Activated CD4-positive, alpha-beta memory T cell treated with anti-CD3 and anti-CD28 coated beads, Interleukin-2, amount 10 ng/mL, durations not matched to agents 7 days and 5 days (primary cell): ENCODE data around the gene ACOT7. TPM values are rescaled to one million over a fixed set of nuclear protein-coding genes. Genes with fewer than 3 reads are reported as not detected.

Source experiments
- CTCF ChIA-PET: fragments of 350-600 bp; sonication (Branson Sonifier 250); formaldehyde crosslinking; loops from one replicate; lab custom pipeline; 2021; ENCODE audit warnings: antibody characterized with exemption, inconsistent platforms; lab: Charles Lee
- POLR2A ChIA-PET: fragments of 350-600 bp; sonication (Branson Sonifier 250); formaldehyde crosslinking; loops from one replicate; lab custom pipeline; 2021; ENCODE audit warnings: antibody characterized with exemption; lab: Charles Lee
- DNase-seq: peaks from one replicate; pipeline ENCODE4 v3.0.0-alpha.2; 2020
- H3K27ac Mint-ChIP-seq: one replicate; pipeline ENCODE4 v1.8.0; 2021; ENCODE audit warnings: mild to moderate bottlenecking, mixed read lengths
- H3K27me3 Mint-ChIP-seq: one replicate; pipeline ENCODE4 v1.8.0; 2021; ENCODE audit warnings: mixed read lengths
- H3K36me3 Mint-ChIP-seq: one replicate; pipeline ENCODE4 v1.8.0; 2021; ENCODE audit warnings: low read depth, mixed read lengths
- H3K4me1 Mint-ChIP-seq: one replicate; pipeline ENCODE4 v1.8.0; 2021; ENCODE audit warnings: mixed read lengths
- H3K4me3 Mint-ChIP-seq: one replicate; pipeline ENCODE4 v1.8.0; 2021; ENCODE audit warnings: mild to moderate bottlenecking, mixed read lengths
- H3K9me3 Mint-ChIP-seq: one replicate; pipeline ENCODE4 v1.8.0; 2021; ENCODE audit warnings: mixed read lengths
- total RNA-seq, 2 experiments: library from RNA; stranded (reverse); gene quantifications; one replicate each; pipeline ENCODE4 v1.2.3, GENCODE V29; 2021

Gene ACOT7
- total RNA-seq, 2 experiments from 2014 or later, result 56.8 to 58.6 TPM

DNA sequence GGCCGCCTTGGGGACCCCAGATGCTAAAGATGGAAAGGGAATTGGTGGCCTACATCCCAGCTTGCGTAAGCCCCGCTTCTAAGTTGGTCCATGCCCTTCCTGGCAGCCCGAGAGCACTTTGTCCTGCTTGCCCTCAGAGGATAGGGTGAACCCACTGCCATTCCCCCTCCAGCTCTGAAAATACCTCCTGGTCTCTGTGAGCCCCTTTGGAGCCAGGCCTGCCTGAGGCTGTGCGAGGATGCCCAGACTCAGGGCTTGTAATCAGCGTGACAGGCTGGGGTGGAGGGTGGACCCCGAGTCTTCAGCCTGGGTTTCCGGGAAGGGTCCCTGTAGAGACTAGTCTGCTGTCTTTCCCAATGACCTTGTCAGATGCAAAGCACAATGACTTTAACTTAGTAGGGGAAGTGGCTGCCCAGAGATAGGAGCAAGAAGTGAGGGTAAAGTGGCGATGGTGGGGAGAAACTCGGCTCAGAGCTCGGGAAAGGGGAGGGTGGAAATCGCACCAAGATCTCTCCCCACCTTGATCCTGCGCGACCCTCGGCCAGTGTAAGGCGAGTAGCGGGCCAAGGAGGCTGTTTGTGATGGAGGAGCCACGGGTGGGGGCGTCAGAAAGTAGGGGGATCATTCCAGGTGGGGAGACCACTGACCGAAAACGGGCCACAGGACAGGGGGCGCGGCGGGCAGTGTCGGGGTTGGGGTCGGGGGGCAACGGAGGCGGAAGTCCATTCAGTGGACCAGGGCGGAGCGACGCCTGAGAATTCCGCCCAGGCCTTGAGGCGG, 152.3 kb downstream of the ACOT7 start:
- CTCF ChIA-PET, result interaction anchor here (1.3 to 1.7 kb wide), 3 partner anchors 37 to 165 kb away, joined by 3 to 4 read pairs (median 3); no protein-coding TSS in a partner anchor
- Mint-ChIP-seq H3K4me1 (peaks cover 21% of the 10 kb centered on the region), H3K4me3 (peak overlapping the region; percentile 11), H3K36me3 (no peaks in the 10 kb centered on the region), H3K9me3 (no peaks in the 10 kb centered on the region), H3K27me3 (peaks cover 47% of the 10 kb centered on the region), H3K27ac (no peak overlapping the region)
- POLR2A ChIA-PET, result interaction anchor here (0.9 to 1.6 kb wide), 3 partner anchors 42 to 182 kb away, joined by 3 to 6 read pairs (median 3); partner anchors contain the start of gene ACOT7
- no peak for DNase-seq

DNA sequence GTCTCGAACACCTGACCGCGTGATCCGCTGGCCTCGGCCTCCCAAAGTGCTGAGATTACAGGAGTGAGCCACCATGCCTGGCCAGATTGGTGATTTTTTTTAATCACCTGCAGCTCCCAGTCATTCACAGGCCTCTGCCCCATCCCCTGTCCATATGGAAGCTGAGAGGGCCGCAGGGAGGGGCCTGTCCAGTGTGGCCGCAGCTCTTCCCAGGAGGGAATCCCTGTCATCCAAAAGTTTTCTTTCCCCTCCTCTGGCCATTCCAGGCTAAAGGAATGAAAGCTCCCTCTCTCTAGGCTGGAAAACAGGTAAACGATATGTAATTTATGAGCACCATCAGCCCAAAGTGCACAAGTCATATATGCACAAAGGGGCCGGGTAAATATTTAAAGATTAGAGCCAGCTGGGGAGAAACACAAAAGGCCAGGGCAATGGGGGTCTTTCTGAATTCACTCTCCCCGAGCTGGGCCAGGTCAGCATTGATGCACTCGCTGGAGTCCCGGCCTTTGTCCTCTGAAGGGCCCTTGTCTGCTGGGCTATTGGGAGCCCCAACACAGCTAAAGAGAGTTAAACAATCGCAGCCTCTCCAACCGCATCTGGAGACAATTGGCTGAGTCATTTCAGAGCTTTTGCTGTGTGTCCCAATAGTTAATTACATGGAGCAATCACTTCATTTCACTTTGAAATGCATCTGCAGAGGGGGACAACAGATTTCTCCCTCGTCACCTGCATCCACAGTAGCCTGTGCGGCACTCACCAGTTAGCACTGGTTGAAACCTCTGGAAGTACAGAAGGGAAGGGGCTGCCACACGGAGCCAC, 153.4 kb downstream of the ACOT7 start:
- Mint-ChIP-seq H3K27ac (no peak overlapping the region), H3K36me3 (no peaks in the 10 kb centered on the region), H3K4me1 (peaks cover 20% of the 10 kb centered on the region), H3K4me3 (no peak overlapping the region), H3K27me3 (peaks cover 47% of the 10 kb centered on the region), H3K9me3 (no peaks in the 10 kb centered on the region)
- CTCF ChIA-PET, result interaction anchor here (1.1 to 1.7 kb wide), 3 partner anchors 10 to 108 kb away, joined by 3 to 4 read pairs (median 3); no protein-coding TSS in a partner anchor
- POLR2A ChIA-PET, result interaction anchor here (1.1 kb wide), 1 partner anchor 41 kb away, joined by 3 read pairs; no protein-coding TSS in a partner anchor
- DNase-seq, result no peak

DNA sequence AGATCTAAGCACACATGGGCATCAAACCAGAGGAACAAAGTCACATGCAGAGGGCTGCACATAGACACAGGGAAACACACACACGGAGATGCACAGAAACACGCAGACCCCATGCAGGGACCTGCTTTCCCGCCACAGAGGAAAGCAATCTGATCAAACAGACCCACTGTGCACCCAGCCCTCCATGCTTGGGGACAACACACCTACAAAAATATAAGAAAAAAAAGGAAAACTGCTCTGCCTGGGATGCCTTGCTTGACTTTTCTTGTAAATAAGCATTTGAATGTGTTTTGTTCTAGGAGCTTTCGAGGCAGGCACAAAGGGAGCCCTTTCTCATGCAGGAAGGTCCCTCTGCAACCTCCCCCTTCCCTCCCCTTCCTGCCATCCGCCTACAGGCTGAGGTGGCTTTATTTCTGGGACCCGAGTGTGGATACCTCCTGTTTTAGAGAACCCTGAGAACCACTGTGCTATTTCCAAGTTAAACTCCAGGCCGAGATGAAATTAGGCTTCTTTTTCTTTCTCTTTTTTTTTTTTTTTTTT, 154.3 kb downstream of the ACOT7 start:
- Mint-ChIP-seq H3K9me3 (no peaks in the 10 kb centered on the region), H3K27ac (no peak overlapping the region), H3K27me3 (peaks cover 41% of the 10 kb centered on the region), H3K4me3 (no peak overlapping the region), H3K4me1 (peaks cover 25% of the 10 kb centered on the region), H3K36me3 (no peaks in the 10 kb centered on the region)
- ChIA-PET POLR2A (interaction anchor here (1.2 kb wide), 1 partner anchor 120 kb away, joined by 3 read pairs; no protein-coding TSS in a partner anchor), CTCF (interaction anchor here (1.1 to 1.7 kb wide), 5 partner anchors 11 to 183 kb away, joined by 3 to 4 read pairs (median 4); no protein-coding TSS in a partner anchor)
- no peak for DNase-seq

DNA sequence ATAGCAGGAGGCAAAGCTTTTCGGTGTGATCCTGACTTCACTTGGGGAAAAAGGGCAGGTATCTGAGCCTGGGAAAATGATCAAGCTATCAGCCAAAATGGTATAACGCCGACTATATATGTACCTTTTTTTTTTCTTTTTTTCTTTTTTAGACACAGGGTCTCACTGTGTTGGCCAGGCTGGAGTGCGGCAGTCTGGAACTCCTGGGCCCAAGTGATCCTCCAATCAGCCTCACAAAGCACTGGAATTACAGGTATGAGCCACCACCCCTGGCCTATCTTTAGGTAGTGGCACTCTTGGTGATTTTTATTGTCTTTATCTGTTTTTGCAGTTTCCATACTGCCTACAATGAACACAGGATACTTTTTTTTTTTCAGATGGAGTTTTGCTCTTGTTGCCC, 156.5 kb downstream of the ACOT7 start:
- no peaks in the 10 kb centered on the region for H3K9me3 Mint-ChIP-seq
- no peak for DNase-seq
- peak overlapping the region; percentile 51 for H3K4me3 Mint-ChIP-seq
- peaks cover 15% of the 10 kb centered on the region for H3K36me3 Mint-ChIP-seq
- H3K4me1 Mint-ChIP-seq, result peaks cover 39% of the 10 kb centered on the region
- H3K27ac Mint-ChIP-seq, result peak overlapping the region; percentile 40
- peaks cover 28% of the 10 kb centered on the region for H3K27me3 Mint-ChIP-seq
- CTCF ChIA-PET, result interaction anchor here (2.4 kb wide), 1 partner anchor 10 kb away, joined by 10 read pairs; no protein-coding TSS in a partner anchor
- POLR2A ChIA-PET, result interaction anchor here (1.0 to 2.5 kb wide), 3 partner anchors 10 to 122 kb away, joined by 3 to 12 read pairs (median 4); no protein-coding TSS in a partner anchor

DNA sequence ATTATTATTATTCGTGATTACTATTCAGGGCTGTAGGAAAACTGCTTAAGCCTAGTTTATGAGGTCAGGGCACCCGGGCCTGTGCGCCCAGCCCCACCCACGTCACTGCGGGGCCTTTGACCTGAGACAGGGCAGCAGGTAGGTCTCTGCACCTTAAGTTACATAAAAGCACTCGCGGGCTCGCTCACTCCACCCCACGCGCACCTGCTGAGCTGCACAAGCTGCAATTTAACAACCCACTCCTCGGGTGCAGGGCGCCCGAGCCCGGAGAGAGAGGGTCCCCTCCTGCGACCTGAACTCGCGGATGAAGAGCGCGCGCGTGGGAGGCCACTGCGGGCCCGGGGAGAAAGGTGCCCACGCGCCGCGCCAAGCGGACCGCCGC, 158.3 kb downstream of the ACOT7 start:
- Mint-ChIP-seq H3K4me3 (peak overlapping the region; percentile 88), H3K27me3 (peaks cover 14% of the 10 kb centered on the region), H3K9me3 (no peaks in the 10 kb centered on the region), H3K36me3 (peaks cover 25% of the 10 kb centered on the region), H3K4me1 (peaks cover 36% of the 10 kb centered on the region), H3K27ac (peak overlapping the region; percentile 63)
- peak; percentile 24 for DNase-seq
- ChIA-PET POLR2A (interaction anchor here (0.9 to 2.5 kb wide), 13 partner anchors 11 to 318 kb away, joined by 3 to 16 read pairs (median 3); partner anchors contain the start of genes NPHP4 and RNF207), CTCF (interaction anchor here (1.0 to 2.4 kb wide), 5 partner anchors 10 to 108 kb away, joined by 3 to 17 read pairs (median 3); partner anchors contain the start of gene RNF207)

DNA sequence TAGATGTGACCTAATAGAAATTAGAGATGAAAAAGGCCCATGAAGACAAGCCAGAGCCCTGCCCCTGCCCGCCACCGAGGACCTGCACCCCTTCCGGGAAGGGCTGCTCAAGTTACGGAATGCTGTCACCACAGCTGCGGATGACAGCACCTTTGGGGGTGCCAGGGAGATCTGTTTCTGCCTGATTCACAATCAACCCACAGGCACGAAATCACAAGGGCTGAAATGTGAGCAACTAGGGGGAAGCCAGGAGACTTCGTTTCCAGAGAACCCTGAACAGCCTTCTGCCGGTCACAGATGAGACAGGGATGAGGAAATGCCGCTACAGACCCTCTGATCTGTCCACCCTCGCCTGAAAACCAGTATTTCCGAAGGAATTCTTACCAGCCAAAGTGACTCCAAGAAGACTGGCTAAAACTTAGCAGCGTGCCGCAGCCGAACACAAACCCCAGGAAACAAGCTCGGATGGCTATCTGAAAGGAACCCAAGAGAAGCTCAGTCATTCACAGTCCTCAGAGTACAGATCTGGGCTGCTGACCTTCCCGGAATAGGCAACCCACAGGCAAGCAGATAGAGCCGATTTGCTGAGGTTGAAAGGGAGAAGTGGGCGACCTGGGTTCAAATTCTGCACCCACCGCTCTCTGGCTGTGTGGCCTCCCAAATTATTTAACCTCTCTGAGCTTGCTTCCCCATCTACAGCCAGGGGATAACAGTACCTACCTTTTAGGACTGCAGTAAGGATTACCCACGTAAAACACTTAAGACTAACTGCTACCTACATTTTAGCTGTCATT, 158.9 kb downstream of the ACOT7 start:
- CTCF ChIA-PET, result interaction anchor here (1.0 to 2.4 kb wide), 4 partner anchors 11 to 108 kb away, joined by 3 to 17 read pairs (median 3); partner anchors contain the start of gene RNF207
- Mint-ChIP-seq H3K36me3 (peaks cover 27% of the 10 kb centered on the region), H3K4me3 (peak overlapping the region; percentile 88), H3K4me1 (peaks cover 36% of the 10 kb centered on the region), H3K27me3 (peaks cover 8% of the 10 kb centered on the region), H3K9me3 (no peaks in the 10 kb centered on the region), H3K27ac (peak overlapping the region; percentile 63)
- POLR2A ChIA-PET, result interaction anchor here (0.9 to 2.5 kb wide), 12 partner anchors 10 to 318 kb away, joined by 3 to 16 read pairs (median 4); partner anchors contain the start of genes NPHP4 and RNF207
- no peak for DNase-seq

DNA sequence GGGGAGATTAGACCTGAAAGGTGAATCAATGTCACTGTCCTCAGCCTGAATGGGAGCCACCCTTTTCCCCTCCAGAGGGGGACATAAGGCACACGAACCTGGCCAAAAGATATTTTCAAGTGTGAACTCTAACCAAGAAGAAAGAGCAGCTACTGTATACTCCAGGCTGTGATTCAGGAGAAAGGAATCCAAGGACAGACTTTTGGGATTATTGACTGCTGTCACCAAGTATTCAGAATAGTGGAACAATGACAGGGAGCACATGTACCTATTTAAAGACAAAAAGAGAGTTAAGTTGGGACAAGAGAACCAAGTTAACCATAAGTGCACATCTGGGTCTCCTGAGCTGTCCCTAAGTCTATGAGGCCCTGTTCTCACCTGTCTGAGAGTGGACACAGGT, 160.2 kb downstream of the ACOT7 start:
- ChIA-PET CTCF (interaction anchor here (1.2 to 1.9 kb wide), 3 partner anchors 12 to 29 kb away, joined by 4 to 5 read pairs (median 4); partner anchors contain the start of gene RNF207), POLR2A (no interaction called here)
- no peaks in the 10 kb centered on the region for H3K9me3 Mint-ChIP-seq
- H3K27me3 Mint-ChIP-seq, result no peaks in the 10 kb centered on the region
- peaks cover 33% of the 10 kb centered on the region for H3K4me1 Mint-ChIP-seq
- H3K36me3 Mint-ChIP-seq, result peaks cover 28% of the 10 kb centered on the region
- no peak overlapping the region for H3K27ac Mint-ChIP-seq
- H3K4me3 Mint-ChIP-seq, result peak overlapping the region; percentile 30
- DNase-seq, result no peak

DNA sequence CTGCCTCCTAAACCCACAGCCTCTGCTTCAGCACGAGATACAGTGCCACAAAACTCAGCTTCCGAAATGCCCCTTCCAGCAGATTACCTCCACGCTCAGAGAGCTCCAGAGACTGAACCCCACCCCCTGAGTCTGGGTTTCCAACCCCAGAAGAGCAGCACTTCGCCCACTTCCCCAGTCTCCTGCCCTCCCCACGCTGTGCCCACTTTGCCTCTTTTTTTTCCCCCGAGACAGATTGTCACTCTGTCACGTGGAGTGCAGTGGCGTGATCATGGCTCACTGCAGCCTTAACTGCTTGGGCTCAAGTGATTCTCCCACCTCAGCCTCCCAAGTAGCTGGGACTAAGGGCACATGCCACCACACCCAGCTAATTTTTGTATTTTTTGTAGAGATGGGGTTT, 167.9 kb downstream of the ACOT7 start:
- Mint-ChIP-seq H3K9me3 (no peaks in the 10 kb centered on the region), H3K4me3 (no peak overlapping the region), H3K27ac (no peak overlapping the region), H3K4me1 (peaks cover 17% of the 10 kb centered on the region), H3K36me3 (peaks cover 58% of the 10 kb centered on the region), H3K27me3 (no peaks in the 10 kb centered on the region)
- DNase-seq, result no peak
- ChIA-PET POLR2A (interaction anchor here (1.0 to 3.0 kb wide), 4 partner anchors 10 to 27 kb away, joined by 3 to 13 read pairs (median 3); partner anchors contain the start of gene ICMT), CTCF (no interaction called here)

DNA sequence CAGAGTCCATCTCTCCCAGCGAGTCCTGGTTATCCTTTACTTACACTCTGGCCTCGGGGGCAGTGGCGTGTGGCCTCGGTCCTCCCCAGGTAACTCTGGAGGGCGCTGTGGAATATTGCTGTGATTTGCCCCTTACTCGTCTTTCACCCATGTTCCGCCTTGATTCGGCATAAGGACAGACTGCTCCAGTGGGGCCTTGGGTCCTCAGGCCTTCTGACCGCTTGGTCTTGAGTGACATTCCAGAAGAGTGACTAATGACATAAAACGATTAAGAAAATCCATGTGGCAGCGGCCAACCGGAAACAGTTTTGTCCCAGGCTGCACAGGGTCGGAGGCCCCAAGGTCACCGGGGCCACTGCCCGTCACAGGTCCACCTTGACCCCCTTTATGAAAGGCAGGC, 168.8 kb downstream of the ACOT7 start:
- no peak overlapping the region for H3K4me3 Mint-ChIP-seq
- ChIA-PET CTCF (no interaction called here), POLR2A (interaction anchor here (1.0 to 3.0 kb wide), 2 partner anchors 11 to 18 kb away, joined by 3 to 13 read pairs; partner anchors contain the start of gene ICMT)
- H3K36me3 Mint-ChIP-seq, result peaks cover 58% of the 10 kb centered on the region
- no peaks in the 10 kb centered on the region for H3K9me3 Mint-ChIP-seq
- H3K27me3 Mint-ChIP-seq, result no peaks in the 10 kb centered on the region
- H3K4me1 Mint-ChIP-seq, result peaks cover 17% of the 10 kb centered on the region
- H3K27ac Mint-ChIP-seq, result no peak overlapping the region
- DNase-seq, result no peak

DNA sequence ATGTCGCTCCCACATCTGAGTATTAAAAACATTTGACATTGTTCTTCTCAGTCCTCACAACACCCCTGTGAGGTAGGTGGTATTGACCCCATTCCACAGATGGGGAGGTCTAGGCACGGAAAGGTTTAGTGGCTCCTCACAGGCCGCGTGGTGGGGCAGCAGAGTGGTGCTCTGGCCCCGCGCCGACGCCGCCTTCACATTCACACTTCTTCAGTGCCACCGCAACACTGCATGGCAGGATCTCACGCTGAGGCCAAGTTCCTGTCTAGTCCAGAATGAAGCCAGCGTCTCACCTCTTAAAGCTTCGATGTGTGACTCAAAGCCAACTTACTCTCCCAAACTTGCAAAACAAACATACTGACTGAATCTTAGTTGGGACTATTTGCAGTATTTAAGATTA, 169.9 kb downstream of the ACOT7 start:
- Mint-ChIP-seq H3K4me3 (no peak overlapping the region), H3K9me3 (no peaks in the 10 kb centered on the region), H3K27me3 (no peaks in the 10 kb centered on the region), H3K4me1 (peaks cover 17% of the 10 kb centered on the region), H3K36me3 (peaks cover 57% of the 10 kb centered on the region), H3K27ac (no peak overlapping the region)
- no peak for DNase-seq
- CTCF ChIA-PET, result no interaction called here
- POLR2A ChIA-PET, result interaction anchor here (1.0 to 3.0 kb wide), 2 partner anchors 12 to 17 kb away, joined by 3 to 13 read pairs; partner anchors contain the start of gene ICMT

DNA sequence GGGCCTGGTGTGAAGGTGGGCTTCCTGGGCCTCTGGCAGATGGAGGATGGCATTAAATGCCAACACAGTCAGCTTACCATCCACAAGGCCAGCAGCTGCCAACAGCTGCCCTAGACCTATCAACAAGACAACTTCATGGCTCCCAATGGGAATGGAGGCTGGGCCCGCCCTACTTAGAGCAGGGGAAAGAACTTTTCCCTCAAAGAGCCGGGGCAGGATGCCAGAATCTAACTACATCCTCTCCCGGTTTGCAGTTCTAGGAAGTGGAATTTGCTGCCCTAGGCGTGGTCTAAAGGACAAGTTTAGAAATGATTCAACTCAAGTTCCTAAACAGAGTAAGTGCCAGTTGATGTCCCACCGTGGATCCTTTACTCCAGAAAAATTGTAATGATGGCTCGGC, 170.9 kb downstream of the ACOT7 start:
- CTCF ChIA-PET, result no interaction called here

More for the DNA sequence above, 170.9 kb downstream of the ACOT7 start:
- H3K4me1 Mint-ChIP-seq, result peaks cover 17% of the 10 kb centered on the region
- no peak for DNase-seq
- H3K27me3 Mint-ChIP-seq, result no peaks in the 10 kb centered on the region
- POLR2A ChIA-PET, result no interaction called here
- no peak overlapping the region for H3K27ac Mint-ChIP-seq
- H3K36me3 Mint-ChIP-seq, result peaks cover 57% of the 10 kb centered on the region
- H3K9me3 Mint-ChIP-seq, result no peaks in the 10 kb centered on the region
- H3K4me3 Mint-ChIP-seq, result no peak overlapping the region
